T-helper 17 cell (primary cell): ENCODE measurements around the gene CCDC116. TPM values are rescaled to one million over a fixed set of nuclear protein-coding genes. Genes with fewer than 3 reads are reported as not detected.

Source experiments
- ATAC-seq: fragments of 150-1000 bp; cut with Tn5 transposase; 2 replicates; pipeline ENCODE4 v1.10.0; 2021; ENCODE audit warnings: mild to moderate bottlenecking, moderate library complexity
- DNase-seq, 3 donors: peaks; one replicate each; pipeline versions ENCODE4 v3.0.0 to v3.0.0-alpha.2; 2020 to 2021
- H3K9me3 ChIP-seq: one replicate; pipeline ENCODE4 v1.7.0; 2013; ENCODE audit warnings: low read length, mild to moderate bottlenecking; ENCODE audit not compliant: control insufficient read depth, poor library complexity, severe bottlenecking
- H3K27ac Mint-ChIP-seq: one replicate; pipeline ENCODE4 v1.8.0; 2022; ENCODE audit warnings: mild to moderate bottlenecking, moderate library complexity, mixed read lengths
- H3K27me3 Mint-ChIP-seq: one replicate; pipeline ENCODE4 v1.8.0; 2022; ENCODE audit warnings: mixed read lengths
- H3K36me3 Mint-ChIP-seq: one replicate; pipeline ENCODE4 v1.8.0; 2022; ENCODE audit warnings: low read depth, mixed read lengths
- H3K4me1 Mint-ChIP-seq: one replicate; pipeline ENCODE4 v1.8.0; 2022; ENCODE audit warnings: mild to moderate bottlenecking, mixed read lengths
- H3K4me3 Mint-ChIP-seq: one replicate; pipeline ENCODE4 v1.8.0; 2022; ENCODE audit warnings: mild to moderate bottlenecking, moderate library complexity, mixed read lengths
- total RNA-seq, 4 donors: library from RNA in 2 of 4; stranded (reverse) in 2 of 4; gene quantifications; one replicate each; pipeline ENCODE4 v1.2.3 and lab custom pipeline; 2022 to 2026

Gene CCDC116, protein sequence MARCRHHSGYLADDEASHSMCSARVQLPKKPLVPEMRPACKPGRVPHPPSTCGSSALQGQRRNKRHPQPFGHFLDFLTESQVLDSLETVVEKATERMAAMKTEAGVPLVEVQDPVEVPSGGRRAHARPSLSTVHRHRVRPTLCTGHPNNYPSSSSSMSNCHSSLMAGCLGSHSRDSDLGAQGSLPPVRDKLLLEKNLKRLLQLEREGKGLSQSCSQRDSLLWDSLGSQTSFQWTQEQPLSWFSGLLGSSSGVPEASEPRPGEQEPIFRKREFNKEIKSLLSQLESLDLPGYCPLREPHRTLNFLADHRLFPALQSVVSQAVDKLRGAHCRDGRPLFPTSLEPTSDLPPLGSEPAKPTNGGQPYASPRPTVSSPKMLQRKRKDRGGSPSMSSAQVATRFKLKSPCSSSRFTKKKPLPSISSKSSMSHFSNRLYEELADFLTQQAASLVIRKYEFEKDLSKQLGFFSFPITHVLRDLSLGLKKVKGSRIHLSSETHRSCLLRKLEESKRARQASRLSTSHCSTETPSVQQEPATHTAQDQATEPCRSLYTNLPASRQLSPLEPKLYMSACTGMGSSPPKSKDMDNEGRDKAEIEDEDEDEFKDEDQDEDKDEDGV
- under 1 TPM in 1 of 2 donors, not detected in 1; 0.13 TPM for total RNA-seq
- total RNA-seq (lab: John Stamatoyannopoulos, UW): 0.15 to 0.93 reads per million in 2 donors

DNA sequence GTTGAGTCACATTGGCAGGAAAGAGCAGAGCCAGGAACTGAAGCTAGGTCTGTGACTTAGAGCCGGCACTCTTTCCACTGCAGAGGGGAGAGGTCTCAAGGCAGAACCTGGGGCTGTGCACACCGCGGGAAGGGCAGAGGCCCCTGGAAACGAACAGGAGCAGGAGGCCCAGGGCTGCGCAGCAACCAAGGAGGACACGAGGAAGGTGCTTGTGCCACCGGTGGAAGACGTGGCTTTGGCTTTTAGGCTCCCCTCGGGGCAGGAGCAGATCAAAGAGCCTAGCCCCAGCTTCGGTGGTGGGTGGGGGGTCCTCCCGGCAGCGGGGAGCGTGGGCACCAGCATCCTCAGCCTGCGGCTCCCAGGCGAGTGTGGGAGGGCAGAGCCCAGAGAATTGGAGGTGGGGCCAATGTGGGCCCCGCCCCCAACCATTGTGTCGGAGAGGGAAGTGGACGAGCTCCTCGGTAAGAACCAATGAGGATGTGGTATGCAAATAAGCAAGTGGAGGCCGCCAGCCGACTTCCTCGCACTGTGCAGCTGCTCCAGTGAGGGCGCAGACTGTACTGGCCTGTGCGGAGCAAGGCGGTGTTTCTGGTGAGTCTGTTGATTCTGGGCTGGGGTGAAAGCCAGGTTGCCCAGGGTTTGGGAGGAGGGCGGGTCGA lies at the start of gene CCDC116:
Gene CCDC116, plus strand, starts transcription at position 524 of the 659 bp plus-strand sequence. CDS start 422 bp downstream, outside the sequence.
- peak; percentile 58 to 79 (median 65) for DNase-seq
- Mint-ChIP-seq H3K36me3 (peaks cover 2% of the 10 kb centered on the region), H3K4me3 (peak within 1 kb of the TSS; percentile 73), H3K27me3 (no peaks in the 10 kb centered on the region), H3K4me1 (peaks cover 13% of the 10 kb centered on the region), H3K27ac (no peak within 1 kb of the TSS)
- peak; percentile 55 for ATAC-seq
- H3K9me3 ChIP-seq: no peaks in the 10 kb centered on the region

DNA sequence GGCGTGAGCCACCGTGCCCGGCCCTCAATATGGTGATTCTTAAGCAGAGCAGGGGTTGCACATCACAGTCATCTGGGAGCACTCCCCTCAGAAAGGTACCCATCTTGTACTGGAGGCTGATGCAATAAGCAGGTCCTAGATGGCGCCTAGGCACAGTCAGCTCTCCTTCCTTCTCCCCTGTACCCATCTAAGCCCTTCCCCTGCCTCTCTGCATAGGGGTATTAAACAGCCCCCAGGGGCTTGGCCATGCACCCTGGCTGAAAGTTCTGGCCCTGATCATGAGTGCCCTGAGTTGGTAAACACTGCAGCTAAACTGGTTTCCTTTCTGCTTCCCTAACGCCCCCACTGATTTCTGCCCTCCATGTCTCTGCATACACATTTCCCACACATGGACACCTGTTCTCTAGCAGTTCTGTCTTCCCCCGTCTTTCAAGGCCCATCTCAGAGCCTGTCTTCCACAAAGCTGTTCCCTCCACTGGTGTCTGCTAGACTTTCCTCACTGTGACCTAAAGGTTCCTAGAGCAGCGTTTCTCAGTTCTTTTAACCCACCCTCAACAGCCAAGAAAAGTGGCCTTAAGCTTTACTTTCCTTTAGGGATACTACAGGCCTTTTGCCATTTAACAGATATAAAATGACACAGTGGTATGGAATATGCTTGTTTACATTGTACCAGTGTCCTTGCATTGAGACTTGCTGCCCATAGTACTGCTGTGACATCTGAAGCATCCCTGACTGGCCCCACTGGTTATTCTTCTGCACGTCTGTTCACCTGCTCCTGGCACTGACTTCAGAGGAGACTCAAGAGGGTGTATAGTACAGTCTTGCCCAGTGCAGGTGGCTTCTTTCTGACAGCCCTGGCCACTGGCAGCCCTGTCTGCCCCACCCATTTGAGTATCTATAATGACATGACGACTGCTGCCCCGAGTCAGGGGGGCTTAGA lies 49.5 kb upstream of the CCDC116 start:
- Mint-ChIP-seq H3K36me3 (peaks cover 3% of the 10 kb centered on the region), H3K4me1 (peaks cover 37% of the 10 kb centered on the region), H3K27me3 (no peaks in the 10 kb centered on the region), H3K4me3 (peak overlapping the region; percentile 53), H3K27ac (peak overlapping the region; percentile 88)
- no peaks in the 10 kb centered on the region for H3K9me3 ChIP-seq
- no peak for DNase-seq
- no peak for ATAC-seq

DNA sequence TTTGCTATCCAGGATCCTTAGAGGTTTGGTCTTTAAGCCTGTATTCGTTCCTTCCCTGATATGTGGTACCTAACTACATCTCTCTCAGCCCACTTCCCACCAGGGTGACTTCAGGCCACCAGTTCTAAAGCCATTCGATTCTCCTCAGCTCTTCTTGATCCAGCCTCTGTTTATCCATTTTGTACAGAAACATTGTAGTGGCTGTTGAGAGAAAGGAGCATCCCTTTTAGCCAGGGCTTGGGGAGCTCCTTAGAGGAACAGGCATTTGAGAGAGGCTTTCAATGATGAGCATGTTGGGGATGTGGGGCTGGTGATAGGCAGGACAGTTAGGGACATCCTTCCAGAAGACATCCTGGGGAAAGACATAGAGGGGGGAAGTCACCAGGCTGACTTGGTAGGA lies 47.2 kb upstream of the CCDC116 start:
- ATAC-seq: no peak
- no peak overlapping the region for H3K27ac Mint-ChIP-seq
- H3K27me3 Mint-ChIP-seq: no peaks in the 10 kb centered on the region
- DNase-seq: no peak
- peaks cover 35% of the 10 kb centered on the region for H3K4me1 Mint-ChIP-seq
- peak overlapping the region; percentile 51 for H3K4me3 Mint-ChIP-seq
- peaks cover 3% of the 10 kb centered on the region for H3K36me3 Mint-ChIP-seq
- no peaks in the 10 kb centered on the region for H3K9me3 ChIP-seq

DNA sequence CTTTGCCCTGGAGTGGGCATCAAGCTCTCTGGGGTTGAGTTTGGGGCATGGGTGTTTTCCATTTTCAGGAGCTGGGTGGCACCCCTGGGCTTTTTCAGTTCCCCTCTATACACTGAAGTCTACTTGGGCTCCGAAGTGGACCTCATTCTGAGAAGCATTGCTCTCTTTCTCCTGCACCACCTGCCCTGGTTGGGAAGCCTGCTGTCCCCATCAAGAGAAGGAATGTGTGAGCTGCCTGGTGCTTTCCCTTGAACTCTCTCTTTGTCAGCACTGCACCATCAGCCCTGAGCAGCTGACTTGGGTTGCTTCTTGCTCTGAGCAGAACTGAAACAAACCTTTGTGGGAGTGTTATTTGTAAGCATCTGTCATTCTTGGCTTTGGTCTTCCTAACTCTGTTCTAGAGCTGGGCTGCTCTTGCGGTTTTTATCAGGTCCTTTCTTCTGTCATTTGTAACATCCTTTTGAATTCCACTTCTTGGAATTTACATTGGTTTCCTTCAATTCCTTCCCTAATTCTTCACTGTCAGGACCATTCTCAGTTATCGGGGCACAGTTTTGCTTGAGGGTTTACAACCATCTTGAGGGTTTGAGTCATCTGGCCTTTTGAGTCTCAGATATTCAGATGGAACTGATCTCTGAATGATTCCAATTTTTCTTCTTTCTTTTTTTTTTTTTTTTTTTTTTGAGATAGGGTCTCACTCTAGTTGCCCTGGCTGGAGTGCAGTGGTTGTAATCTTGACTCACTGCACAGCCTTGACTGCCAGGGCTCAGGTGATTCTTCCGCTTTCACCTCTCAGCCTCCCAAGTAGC lies 44.6 kb upstream of the CCDC116 start:
- Mint-ChIP-seq H3K4me1 (peaks cover 47% of the 10 kb centered on the region), H3K27me3 (no peaks in the 10 kb centered on the region), H3K27ac (peak overlapping the region; percentile 80), H3K4me3 (peak overlapping the region; percentile 67), H3K36me3 (peaks cover 3% of the 10 kb centered on the region)
- DNase-seq (no peak), ATAC-seq (peak; percentile 74)
- H3K9me3 ChIP-seq: no peaks in the 10 kb centered on the region

DNA sequence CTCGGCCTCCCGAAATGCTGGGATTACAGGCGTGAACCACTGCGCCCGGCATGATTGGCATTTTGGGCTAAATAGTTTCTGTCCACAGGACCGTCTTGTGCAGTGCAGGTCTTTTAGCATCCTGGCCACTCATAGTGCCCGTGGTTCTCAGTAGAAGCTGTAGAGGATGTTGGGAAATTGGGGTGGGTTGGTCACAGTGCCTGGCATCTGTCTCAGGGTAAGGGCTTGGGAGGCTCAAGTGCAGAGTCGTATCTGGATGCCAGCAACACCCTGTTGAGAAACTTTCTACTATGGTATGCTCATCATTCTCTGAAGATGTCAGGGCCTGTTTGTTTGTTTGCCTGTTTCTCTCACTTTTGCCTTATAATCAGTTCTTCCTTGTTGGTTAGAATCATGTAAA lies 43.2 kb upstream of the CCDC116 start:
- H3K9me3 ChIP-seq: no peaks in the 10 kb centered on the region
- Mint-ChIP-seq H3K36me3 (peaks cover 16% of the 10 kb centered on the region), H3K27ac (peak overlapping the region; percentile 65), H3K4me1 (peaks cover 56% of the 10 kb centered on the region), H3K4me3 (peak overlapping the region; percentile 33), H3K27me3 (no peaks in the 10 kb centered on the region)
- ATAC-seq (no peak), DNase-seq (no peak)

DNA sequence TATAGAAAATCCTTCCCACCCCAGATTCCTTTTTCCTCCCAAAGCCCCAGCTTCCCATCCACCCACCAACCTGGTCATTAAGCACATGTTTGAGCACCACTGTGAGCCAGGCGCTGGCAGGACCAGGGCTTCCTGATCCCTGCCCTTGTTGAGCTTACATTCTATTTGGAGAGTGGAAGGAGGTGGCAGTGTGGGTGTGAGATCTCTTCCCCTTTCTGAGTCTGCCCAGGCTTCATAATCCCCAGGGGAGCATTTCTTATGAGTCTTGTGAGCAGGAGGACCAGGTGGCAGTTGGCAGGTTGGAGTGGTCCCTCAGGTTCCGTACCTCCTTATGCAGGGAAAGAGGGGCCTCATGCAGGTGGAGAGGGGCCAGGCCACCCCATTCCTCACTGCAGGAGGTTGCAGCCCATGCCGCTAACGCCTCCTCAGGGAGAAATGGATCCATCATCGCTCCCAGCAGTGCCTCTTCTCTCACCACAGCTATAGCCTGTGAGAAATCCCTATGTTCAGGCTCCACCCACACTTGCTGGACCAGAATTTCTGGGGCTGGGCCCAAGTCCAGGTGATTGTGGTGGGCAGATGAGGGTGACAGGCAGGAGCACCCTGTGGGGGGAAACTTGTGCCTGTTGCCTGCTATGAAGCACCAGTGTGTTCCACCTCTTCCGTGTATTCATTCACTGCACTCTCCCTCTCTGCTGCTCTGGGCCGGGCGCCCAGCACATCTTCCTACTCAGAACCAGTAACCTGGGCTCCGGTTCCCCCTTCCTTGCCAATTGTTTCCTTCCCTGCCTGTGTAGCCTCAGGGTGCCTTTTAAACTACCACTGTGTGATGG lies 41.5 kb upstream of the CCDC116 start:
- no peak for DNase-seq
- peak overlapping the region; percentile 56 for H3K27ac Mint-ChIP-seq
- peaks cover 14% of the 10 kb centered on the region for H3K36me3 Mint-ChIP-seq
- ATAC-seq: no peak
- no peaks in the 10 kb centered on the region for H3K9me3 ChIP-seq
- peaks cover 58% of the 10 kb centered on the region for H3K4me1 Mint-ChIP-seq
- H3K4me3 Mint-ChIP-seq: no peak overlapping the region
- no peaks in the 10 kb centered on the region for H3K27me3 Mint-ChIP-seq

DNA sequence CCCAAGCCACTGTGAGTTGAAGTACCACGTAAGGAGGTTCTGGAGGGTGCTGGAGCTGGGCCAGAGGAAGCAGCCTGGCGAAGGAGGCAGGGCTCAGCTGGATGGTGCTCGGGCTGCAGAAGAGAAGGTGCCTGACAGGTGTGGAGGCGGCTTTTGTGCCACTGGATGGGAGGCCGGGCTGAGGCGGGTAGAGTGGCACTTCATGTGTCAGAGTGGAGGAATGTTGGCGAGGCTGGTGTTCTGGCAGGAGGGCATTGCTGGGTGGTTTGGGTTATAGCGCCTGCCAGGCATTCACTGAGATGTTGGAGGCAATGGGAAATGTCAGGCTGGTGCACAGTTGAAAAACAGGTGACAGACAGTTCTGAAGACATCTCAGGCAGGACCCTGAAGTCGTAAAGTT lies 40.9 kb upstream of the CCDC116 start:
- H3K9me3 ChIP-seq: no peaks in the 10 kb centered on the region
- no peak for DNase-seq
- Mint-ChIP-seq H3K4me3 (no peak overlapping the region), H3K27ac (peak overlapping the region; percentile 56), H3K4me1 (peaks cover 61% of the 10 kb centered on the region), H3K36me3 (peaks cover 14% of the 10 kb centered on the region), H3K27me3 (no peaks in the 10 kb centered on the region)
- ATAC-seq: no peak

DNA sequence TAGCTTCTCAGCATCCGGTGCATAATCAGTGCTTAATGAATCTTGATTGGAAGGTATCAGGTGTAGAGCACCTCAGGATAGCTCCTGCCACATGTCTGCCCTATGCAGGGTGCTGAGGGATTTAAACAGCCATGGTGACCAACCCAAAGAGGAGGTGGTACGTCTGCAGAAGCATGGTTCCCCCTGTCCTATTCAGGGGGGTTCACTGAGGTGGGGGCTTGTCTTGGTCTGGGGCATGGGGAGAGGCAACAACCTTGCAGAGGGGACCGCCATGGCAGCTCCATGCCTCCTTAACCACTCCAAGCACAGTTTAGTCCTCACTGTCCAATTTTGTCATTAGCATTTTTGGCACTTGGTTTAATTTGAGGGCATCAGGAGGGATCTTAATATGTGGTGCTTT lies 40.1 kb upstream of the CCDC116 start:
- Mint-ChIP-seq H3K36me3 (peaks cover 14% of the 10 kb centered on the region), H3K27ac (no peak overlapping the region), H3K4me1 (peaks cover 60% of the 10 kb centered on the region), H3K4me3 (no peak overlapping the region), H3K27me3 (no peaks in the 10 kb centered on the region)
- DNase-seq (no peak), ATAC-seq (no peak)
- H3K9me3 ChIP-seq: no peaks in the 10 kb centered on the region

DNA sequence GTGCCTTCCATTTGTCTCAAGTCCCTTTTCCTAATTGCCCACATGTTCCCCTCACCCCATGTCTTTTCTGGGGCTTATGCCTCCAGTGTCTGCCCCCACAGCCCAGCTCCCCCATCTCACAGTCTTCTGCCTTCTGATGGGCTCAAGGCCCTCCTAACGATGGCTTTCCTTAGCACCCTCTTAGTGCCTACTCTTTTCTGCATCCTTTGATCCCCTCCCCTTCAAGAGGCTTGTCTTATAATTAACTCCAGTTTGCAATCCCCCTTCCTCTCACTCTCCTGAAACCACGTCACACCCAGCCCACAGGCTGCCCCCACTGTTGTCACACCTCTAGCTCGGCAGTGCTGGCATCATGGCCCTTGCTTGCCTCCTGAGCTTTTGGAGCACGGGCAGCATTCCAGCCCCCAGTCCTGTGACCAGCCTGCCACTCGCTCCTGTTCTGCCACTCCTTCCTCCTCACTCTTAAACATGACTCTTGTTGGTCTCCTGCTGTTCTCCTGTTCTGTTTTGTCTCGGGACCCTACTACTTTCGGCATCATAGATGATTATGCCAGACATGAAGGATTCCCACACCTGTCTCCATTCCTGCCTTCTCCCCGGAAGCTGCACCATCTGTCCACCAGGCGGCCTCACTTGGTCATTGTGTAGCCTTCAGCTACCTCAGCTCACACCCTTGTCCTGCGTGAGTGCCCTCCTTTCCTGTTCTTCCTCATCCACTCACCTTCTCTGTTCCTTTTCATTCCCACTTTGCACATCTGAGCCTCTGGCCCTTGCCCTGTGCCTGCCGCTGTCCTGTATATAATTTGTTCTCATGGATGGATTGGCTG lies 38.9 kb upstream of the CCDC116 start:
- Mint-ChIP-seq H3K4me1 (peaks cover 56% of the 10 kb centered on the region), H3K27me3 (no peaks in the 10 kb centered on the region), H3K27ac (peak overlapping the region; percentile 27), H3K36me3 (peaks cover 14% of the 10 kb centered on the region), H3K4me3 (no peak overlapping the region)
- DNase-seq (no peak), ATAC-seq (no peak)
- no peaks in the 10 kb centered on the region for H3K9me3 ChIP-seq

DNA sequence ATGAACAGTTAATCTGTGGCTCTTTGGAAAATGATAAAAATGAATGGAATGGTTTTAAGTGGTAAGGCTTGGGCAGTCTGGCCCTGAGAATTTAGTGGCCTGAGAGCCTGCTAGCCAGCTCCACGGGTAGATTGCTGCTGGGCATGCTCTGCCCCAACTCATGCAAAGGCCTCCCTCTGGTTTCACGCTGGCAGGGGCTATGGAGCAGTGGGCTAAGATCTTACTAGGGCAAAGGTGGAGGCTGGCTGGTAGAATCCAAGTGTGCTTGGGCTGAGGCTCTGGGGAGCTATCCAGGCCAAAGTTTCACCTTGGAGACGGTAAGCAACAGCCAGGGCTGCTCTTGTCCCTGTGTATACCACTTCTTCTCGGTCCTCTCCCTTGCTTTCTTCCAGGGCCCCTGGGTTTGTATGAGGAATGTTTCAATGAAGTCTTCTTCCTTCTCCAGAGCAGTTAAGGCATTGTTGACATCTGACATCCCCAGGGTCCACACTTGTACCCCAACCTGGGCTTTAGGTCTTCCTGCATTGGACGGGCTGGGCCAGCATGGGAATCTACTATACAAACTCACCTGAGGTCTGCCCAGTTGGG lies 37.6 kb upstream of the CCDC116 start:
- H3K27me3 Mint-ChIP-seq: no peaks in the 10 kb centered on the region
- H3K9me3 ChIP-seq: no peaks in the 10 kb centered on the region
- H3K27ac Mint-ChIP-seq: peak overlapping the region; percentile 24
- H3K4me3 Mint-ChIP-seq: no peak overlapping the region
- DNase-seq: no peak
- peaks cover 60% of the 10 kb centered on the region for H3K4me1 Mint-ChIP-seq
- ATAC-seq: no peak
- H3K36me3 Mint-ChIP-seq: peaks cover 18% of the 10 kb centered on the region
